NCI-H748 (cell line): ENCODE results near the gene KHDRBS2.

Experiments
- DNase-seq: peaks from one replicate; lab custom pipeline; 2025; ENCODE audit not compliant: unreplicated experiment; lab: John Stamatoyannopoulos, UW

KHDRBS2 gene

GRCh38 chr6:62039605-62040004 lies 246.4 kb downstream of the KHDRBS2 start:
- DNase-seq, result no peak

- peak; percentile 54 for DNase-seq
Measured at GRCh38 chr6:62037445-62037844, 248.6 kb downstream of the KHDRBS2 start.

GRCh38 chr6:62035952-62036351 lies 250.1 kb downstream of the KHDRBS2 start:
- no peak for DNase-seq

- DNase-seq, result peak; percentile 37
Measured at GRCh38 chr6:62013719-62014118, 272.3 kb downstream of the KHDRBS2 start.

GRCh38 chr6:62009445-62009844 lies 276.6 kb downstream of the KHDRBS2 start:
- DNase-seq, result no peak

GRCh38 chr6:61989616-61990015 lies 296.4 kb downstream of the KHDRBS2 start:
- no peak for DNase-seq

GRCh38 chr6:61980622-61981021 lies 305.4 kb downstream of the KHDRBS2 start:
- no peak for DNase-seq

GRCh38 chr6:61977947-61978346 lies 308.1 kb downstream of the KHDRBS2 start:
- DNase-seq, result peak; percentile 50

- DNase-seq, result no peak
Measured at GRCh38 chr6:61977099-61977498, 308.9 kb downstream of the KHDRBS2 start.

GRCh38 chr6:61959196-61959595 lies 326.8 kb downstream of the KHDRBS2 start:
- DNase-seq, result no peak

- DNase-seq, result no peak
Measured at GRCh38 chr6:61953851-61954250, 332.2 kb downstream of the KHDRBS2 start.

- no peak for DNase-seq
Measured at GRCh38 chr6:61951586-61951985, 334.4 kb downstream of the KHDRBS2 start.

GRCh38 chr6:61950811-61951210 lies 335.2 kb downstream of the KHDRBS2 start:
- DNase-seq, result no peak

- DNase-seq, result no peak
Measured at GRCh38 chr6:61949971-61950370, 336.1 kb downstream of the KHDRBS2 start.

GRCh38 chr6:61949161-61949560 lies 336.9 kb downstream of the KHDRBS2 start:
- DNase-seq, result no peak

GRCh38 chr6:61947311-61947947 lies 338.6 kb downstream of the KHDRBS2 start:
- no peak for DNase-seq

- DNase-seq, result no peak
Measured at GRCh38 chr6:61940919-61941318, 345.1 kb downstream of the KHDRBS2 start.

GRCh38 chr6:61935242-61935846 lies 350.7 kb downstream of the KHDRBS2 start:
- DNase-seq, result no peak

GRCh38 chr6:61909486-61909885 lies 376.5 kb downstream of the KHDRBS2 start:
- peak; percentile 58 for DNase-seq

GRCh38 chr6:61901748-61902147 lies 384.3 kb downstream of the KHDRBS2 start:
- DNase-seq, result no peak

GRCh38 chr6:61894536-61894935 lies 391.5 kb downstream of the KHDRBS2 start:
- DNase-seq, result no peak

- DNase-seq, result peak; percentile 35
Measured at GRCh38 chr6:61887423-61887822, 398.6 kb downstream of the KHDRBS2 start.
